ENCODE data around the gene CCDC186. TPM values are rescaled to one million over a fixed set of nuclear protein-coding genes. Genes with fewer than 3 reads are reported as not detected.

Gene CCDC186
- total RNA-seq, 1 experiment from 2014 or later = 26.3 TPM

DNA sequence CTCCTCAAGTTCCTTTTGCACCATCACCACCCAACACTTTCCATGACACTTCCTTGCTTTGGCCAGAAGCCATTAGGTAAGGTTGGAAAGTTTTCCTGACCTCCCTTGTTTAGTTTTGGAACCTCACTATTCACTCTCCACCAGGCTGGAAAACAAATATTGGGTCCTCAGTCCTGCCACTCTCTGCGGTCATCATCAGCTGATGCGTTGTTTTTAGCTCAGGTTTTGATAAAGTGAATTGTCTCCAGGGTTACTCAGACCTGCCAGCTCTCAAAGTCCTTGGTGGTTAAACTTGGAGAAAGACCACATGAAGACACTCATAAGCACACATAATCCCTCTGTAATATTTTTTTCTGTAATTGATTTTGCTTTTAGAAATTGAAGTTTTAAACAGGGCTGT is 55.5 kb downstream of the CCDC186 start:
- intact Hi-C loops (cut with micrococcal nuclease; ENCODE audit: unreplicated experiment) = loop anchor here (10.0 kb wide), 1 partner anchor 116 kb away; the partner anchor contains the start of gene VWA2
- CTCF ChIA-PET = no interaction called here

DNA sequence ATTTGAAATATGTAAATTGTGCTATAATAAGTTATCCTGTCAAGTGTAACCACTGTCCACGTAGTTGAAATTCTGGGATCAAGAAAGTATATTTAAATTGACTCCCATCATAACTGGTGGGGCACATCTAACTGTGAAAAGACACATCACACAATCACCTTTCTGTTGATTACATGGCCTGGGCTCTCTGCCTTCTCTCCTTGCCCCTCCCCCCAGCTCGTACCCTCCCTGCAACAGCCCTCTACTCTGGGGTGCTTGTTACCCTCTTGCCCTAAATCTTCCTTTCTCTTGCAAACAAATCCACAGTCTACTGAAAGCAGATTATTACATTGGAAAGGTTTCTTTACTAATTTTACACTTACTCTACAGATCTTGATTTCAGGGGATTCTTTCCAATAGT is 56.3 kb downstream of the CCDC186 start:
- H3K4me1 ChIP-seq = no peaks in the 10 kb centered on the region

More for the DNA sequence above, 55.5 kb downstream of the CCDC186 start:
- H3K36me3 Mint-ChIP-seq (ENCODE audit: insufficient read depth, unreplicated experiment) = peaks cover 5% of the 10 kb centered on the region
- no TSS peak for BruUV-seq (replicated peaks)
- Histone ChIP-seq H3K36me3 (ENCODE audit: control insufficient read depth, insufficient read depth, low read length) (no peaks in the 10 kb centered on the region), H3K4me3 (ENCODE audit: low read depth, low read length) (no peak overlapping the region), H3K27me3 (replicated peaks; ENCODE audit: control insufficient read depth, insufficient read depth, low read length) (no peaks in the 10 kb centered on the region), H3K9me3 (no peaks in the 10 kb centered on the region), H3K4me1 (no peaks in the 10 kb centered on the region)
- H3K4me1 Mint-ChIP-seq (ENCODE audit: low read depth, unreplicated experiment) = no peaks in the 10 kb centered on the region
- H3K4me3 Mint-ChIP-seq (ENCODE audit: unreplicated experiment) = no peak overlapping the region
- TF ChIP-seq, protein P1, sequence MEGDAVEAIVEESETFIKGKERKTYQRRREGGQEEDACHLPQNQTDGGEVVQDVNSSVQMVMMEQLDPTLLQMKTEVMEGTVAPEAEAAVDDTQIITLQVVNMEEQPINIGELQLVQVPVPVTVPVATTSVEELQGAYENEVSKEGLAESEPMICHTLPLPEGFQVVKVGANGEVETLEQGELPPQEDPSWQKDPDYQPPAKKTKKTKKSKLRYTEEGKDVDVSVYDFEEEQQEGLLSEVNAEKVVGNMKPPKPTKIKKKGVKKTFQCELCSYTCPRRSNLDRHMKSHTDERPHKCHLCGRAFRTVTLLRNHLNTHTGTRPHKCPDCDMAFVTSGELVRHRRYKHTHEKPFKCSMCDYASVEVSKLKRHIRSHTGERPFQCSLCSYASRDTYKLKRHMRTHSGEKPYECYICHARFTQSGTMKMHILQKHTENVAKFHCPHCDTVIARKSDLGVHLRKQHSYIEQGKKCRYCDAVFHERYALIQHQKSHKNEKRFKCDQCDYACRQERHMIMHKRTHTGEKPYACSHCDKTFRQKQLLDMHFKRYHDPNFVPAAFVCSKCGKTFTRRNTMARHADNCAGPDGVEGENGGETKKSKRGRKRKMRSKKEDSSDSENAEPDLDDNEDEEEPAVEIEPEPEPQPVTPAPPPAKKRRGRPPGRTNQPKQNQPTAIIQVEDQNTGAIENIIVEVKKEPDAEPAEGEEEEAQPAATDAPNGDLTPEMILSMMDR (IDR thresholded peaks at IDR 0.05; ENCODE audit: insufficient read depth in 1 of 2, low read depth in 1 of 2, low read length in 1 of 2, severe bottlenecking in 1 of 2, unreplicated experiment in 1 of 2) = no peak
- H3K9me3 Mint-ChIP-seq (ENCODE audit: unreplicated experiment) = no peaks in the 10 kb centered on the region
- DNase-seq = no peak
- POLR2A ChIA-PET = no interaction called here
- no peaks in the 10 kb centered on the region for H3K27me3 Mint-ChIP-seq (ENCODE audit: insufficient read depth, unreplicated experiment)
- H3K27ac Mint-ChIP-seq (ENCODE audit: unreplicated experiment) = no peak overlapping the region

DNA sequence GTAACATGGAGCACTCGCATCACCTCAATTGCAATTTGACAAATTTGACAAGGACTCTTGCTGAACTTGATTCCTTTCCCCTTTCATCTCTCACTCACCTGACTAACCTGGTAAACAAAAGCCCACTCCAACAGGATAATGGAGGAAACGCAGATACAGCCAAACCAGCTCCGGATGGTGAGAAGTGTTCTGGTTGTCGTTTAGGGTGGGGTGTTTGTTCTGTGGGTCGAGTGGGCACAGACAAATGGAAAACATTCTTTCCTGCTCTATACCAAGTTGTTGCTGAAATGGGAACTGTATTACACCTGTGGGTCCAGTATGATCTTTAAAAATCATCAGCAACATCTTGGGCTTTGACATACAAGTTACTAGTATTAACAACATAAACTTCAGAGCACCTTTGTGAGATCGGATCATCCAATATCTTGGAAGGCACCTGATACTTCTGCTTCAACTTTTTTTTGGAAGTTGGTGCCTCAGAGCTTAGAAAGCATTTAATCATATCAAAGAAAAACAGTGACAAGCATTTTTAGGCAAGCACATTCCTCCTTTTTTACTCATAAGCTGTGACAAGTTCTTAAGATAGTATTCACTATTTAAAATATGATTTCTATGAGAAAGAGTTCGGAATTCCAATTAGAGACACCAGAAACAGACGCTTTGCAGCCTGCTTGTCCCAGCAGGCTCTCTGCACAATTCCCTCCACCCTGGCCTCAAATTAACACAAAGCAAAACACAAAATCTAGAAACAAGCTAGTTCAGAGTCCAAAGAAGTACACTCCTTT is 58.1 kb downstream of the CCDC186 start:
- no peak overlapping the region for H3K4me3 ChIP-seq (ENCODE audit: low read depth, low read length)
- Mint-ChIP-seq H3K36me3 (ENCODE audit: insufficient read depth, unreplicated experiment) (peaks cover 5% of the 10 kb centered on the region), H3K27ac (ENCODE audit: unreplicated experiment) (no peak overlapping the region), H3K9me3 (ENCODE audit: unreplicated experiment) (no peaks in the 10 kb centered on the region), H3K27me3 (ENCODE audit: insufficient read depth, unreplicated experiment) (no peaks in the 10 kb centered on the region), H3K4me1 (ENCODE audit: low read depth, unreplicated experiment) (no peaks in the 10 kb centered on the region), H3K4me3 (ENCODE audit: unreplicated experiment) (no peak overlapping the region)
- CTCF ChIA-PET = no interaction called here
- intact Hi-C loops (cut with micrococcal nuclease; ENCODE audit: unreplicated experiment) = loop anchor here (10.0 kb wide), 1 partner anchor 119 kb away; the partner anchor contains the start of gene VWA2
- H3K4me1 ChIP-seq = no peaks in the 10 kb centered on the region
- TF ChIP-seq, protein P1 (IDR thresholded peaks at IDR 0.05; ENCODE audit: insufficient read depth in 1 of 2, low read depth in 1 of 2, low read length in 1 of 2, severe bottlenecking in 1 of 2, unreplicated experiment in 1 of 2) = no peak
- no peaks in the 10 kb centered on the region for H3K27me3 ChIP-seq (replicated peaks; ENCODE audit: control insufficient read depth, insufficient read depth, low read length)
- no peaks in the 10 kb centered on the region for H3K36me3 ChIP-seq (ENCODE audit: control insufficient read depth, insufficient read depth, low read length)
- no peaks in the 10 kb centered on the region for H3K9me3 ChIP-seq
- POLR2A ChIA-PET = no interaction called here
- no TSS peak for BruUV-seq (replicated peaks)
- no peak for DNase-seq

More for the DNA sequence above, 56.3 kb downstream of the CCDC186 start:
- POLR2A ChIA-PET = no interaction called here
- H3K27me3 ChIP-seq (replicated peaks; ENCODE audit: control insufficient read depth, insufficient read depth, low read length) = no peaks in the 10 kb centered on the region
- CTCF ChIA-PET = no interaction called here
- Mint-ChIP-seq H3K9me3 (ENCODE audit: unreplicated experiment) (no peaks in the 10 kb centered on the region), H3K36me3 (ENCODE audit: insufficient read depth, unreplicated experiment) (peaks cover 5% of the 10 kb centered on the region), H3K4me3 (ENCODE audit: unreplicated experiment) (no peak overlapping the region), H3K4me1 (ENCODE audit: low read depth, unreplicated experiment) (no peaks in the 10 kb centered on the region), H3K27me3 (ENCODE audit: insufficient read depth, unreplicated experiment) (no peaks in the 10 kb centered on the region), H3K27ac (ENCODE audit: unreplicated experiment) (no peak overlapping the region)
- no peaks in the 10 kb centered on the region for H3K9me3 ChIP-seq
- no TSS peak for BruUV-seq (replicated peaks)
- H3K36me3 ChIP-seq (ENCODE audit: control insufficient read depth, insufficient read depth, low read length) = no peaks in the 10 kb centered on the region
- intact Hi-C loops (cut with micrococcal nuclease; ENCODE audit: unreplicated experiment) = loop anchor here (10.0 kb wide), 1 partner anchor 117 kb away; the partner anchor contains the start of gene VWA2
- TF ChIP-seq, protein P1 (IDR thresholded peaks at IDR 0.05; ENCODE audit: insufficient read depth in 1 of 2, low read depth in 1 of 2, low read length in 1 of 2, severe bottlenecking in 1 of 2, unreplicated experiment in 1 of 2) = no peak
- H3K4me3 ChIP-seq (ENCODE audit: low read depth, low read length) = no peak overlapping the region
- DNase-seq = no peak
